Activated T-cell treated with anti-CD3 and anti-CD28 coated beads, Interleukin-2, amount 50 U/mL, for 24 hours (primary cell): Measurements from ENCODE around the gene NQO2.
"Not testable (repeated sequence)": the region's sequence is repeated elsewhere in the genome, so short reads cannot be mapped to it uniquely, and the experiment has no call there.

Source experiments
- DNase-seq: peaks from one replicate; pipeline ENCODE4 v3.0.0-alpha.2; 2020
- H3K27ac Mint-ChIP-seq: 2 replicates; pipeline ENCODE4 v1.8.0; 2020; ENCODE audit warnings: mild to moderate bottlenecking, mixed read lengths
- H3K27me3 Mint-ChIP-seq: 2 replicates; pipeline ENCODE4 v1.8.0; 2020; ENCODE audit warnings: mixed read lengths
- H3K36me3 Mint-ChIP-seq: 2 replicates; pipeline ENCODE4 v1.8.0; 2020; ENCODE audit warnings: low read depth, mixed read lengths
- H3K4me1 Mint-ChIP-seq: 2 replicates; pipeline ENCODE4 v1.8.0; 2020; ENCODE audit warnings: low read depth, mixed read lengths
- H3K4me3 Mint-ChIP-seq: 2 replicates; pipeline ENCODE4 v1.8.0; 2020; ENCODE audit warnings: mild to moderate bottlenecking, moderate library complexity, mixed read lengths
- H3K9me3 Mint-ChIP-seq: 2 replicates; pipeline ENCODE4 v1.8.0; 2020; ENCODE audit warnings: mixed read lengths

Gene NQO2

DNA sequence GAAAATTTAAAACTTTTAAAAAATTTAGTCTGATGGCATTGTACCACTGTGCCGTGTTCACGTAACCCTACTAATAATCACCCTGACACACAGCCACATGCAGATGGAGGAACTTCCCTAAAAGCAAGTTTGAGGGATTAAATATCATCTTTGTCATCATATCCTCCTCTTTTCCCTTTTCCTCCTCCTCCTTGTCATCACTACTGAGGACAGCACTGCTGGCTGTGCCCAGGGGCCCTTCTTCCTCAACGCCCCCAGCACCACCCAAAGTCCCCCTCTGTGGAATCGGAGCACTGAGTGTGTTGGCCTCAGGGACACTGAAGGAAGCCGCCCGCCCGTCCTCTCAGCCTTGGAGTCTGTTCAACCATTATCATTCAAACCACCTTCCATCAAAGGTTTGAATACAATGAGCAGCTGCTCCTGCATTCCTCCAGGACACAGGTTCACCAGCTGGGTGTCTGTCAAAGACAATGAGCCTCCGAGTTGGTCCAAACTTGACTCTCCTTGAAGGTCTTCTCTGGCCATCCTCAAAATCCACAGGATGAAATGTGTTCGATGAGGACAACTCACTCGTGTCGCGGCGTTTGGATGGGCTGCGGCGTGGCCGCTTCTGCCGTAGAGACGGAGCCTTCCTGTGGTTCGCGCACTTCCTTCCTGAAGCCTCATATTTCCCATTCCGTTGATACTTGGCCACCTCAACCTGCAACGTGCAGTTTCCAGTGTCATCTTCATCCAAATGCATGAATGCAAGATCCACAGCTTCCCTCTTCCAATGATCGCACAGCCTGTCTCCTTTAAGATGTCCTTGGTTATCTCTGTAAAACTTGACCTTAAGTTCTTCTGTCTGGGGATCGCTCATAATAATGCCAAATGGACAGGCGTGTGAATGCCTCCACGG, 23.3 kb downstream of the NQO2 start:
- no peaks in the 10 kb centered on the region for H3K9me3 Mint-ChIP-seq
- peak overlapping the region; percentile 86 for H3K4me3 Mint-ChIP-seq
- peaks cover 48% of the 10 kb centered on the region for H3K36me3 Mint-ChIP-seq
- peaks cover 74% of the 10 kb centered on the region for H3K4me1 Mint-ChIP-seq
- peak; percentile 69 for DNase-seq
- H3K27ac Mint-ChIP-seq = peak overlapping the region; percentile 97
- no peaks in the 10 kb centered on the region for H3K27me3 Mint-ChIP-seq

DNA sequence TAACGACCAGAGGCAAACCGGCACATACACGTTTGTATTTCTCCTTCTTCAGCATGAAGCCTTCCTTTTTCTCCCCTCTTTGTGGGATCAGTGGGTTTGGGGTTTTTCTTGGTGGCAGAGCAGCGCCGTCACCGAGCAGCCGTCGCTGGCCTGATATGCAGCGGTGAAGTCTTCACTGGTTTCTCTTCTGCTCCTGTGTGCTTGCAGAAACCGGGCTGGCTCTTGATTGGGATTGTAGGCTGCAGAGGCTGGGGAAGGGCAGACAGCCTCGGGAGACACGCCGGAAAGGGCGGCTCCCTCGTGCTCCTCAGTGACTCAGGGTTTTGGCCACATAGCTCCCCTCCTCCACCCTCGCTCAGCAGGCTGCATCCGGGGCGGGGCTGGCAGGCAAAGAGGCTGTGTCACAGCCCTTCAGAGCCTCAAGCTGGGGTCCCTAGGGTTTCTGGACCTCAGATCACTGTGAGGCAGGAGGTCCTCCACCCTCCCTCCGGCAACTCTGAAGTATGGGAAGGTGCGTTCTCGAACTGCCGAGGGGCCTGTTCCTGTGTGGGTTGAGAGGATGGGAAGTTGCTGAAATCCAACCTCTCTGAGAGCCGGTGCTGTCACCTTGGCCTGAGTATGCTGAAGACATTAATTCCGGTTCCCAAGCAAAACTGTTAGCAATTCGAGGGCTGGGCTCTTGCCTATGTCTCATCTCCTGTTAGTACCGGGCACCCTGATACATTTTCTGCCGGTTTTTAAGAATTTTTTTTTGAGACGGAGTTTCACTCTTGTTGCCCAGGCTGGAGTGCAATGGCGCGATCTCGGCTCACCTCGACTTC, 24.2 kb downstream of the NQO2 start:
- peak overlapping the region; percentile 97 for H3K27ac Mint-ChIP-seq
- peaks cover 78% of the 10 kb centered on the region for H3K4me1 Mint-ChIP-seq

DNA sequence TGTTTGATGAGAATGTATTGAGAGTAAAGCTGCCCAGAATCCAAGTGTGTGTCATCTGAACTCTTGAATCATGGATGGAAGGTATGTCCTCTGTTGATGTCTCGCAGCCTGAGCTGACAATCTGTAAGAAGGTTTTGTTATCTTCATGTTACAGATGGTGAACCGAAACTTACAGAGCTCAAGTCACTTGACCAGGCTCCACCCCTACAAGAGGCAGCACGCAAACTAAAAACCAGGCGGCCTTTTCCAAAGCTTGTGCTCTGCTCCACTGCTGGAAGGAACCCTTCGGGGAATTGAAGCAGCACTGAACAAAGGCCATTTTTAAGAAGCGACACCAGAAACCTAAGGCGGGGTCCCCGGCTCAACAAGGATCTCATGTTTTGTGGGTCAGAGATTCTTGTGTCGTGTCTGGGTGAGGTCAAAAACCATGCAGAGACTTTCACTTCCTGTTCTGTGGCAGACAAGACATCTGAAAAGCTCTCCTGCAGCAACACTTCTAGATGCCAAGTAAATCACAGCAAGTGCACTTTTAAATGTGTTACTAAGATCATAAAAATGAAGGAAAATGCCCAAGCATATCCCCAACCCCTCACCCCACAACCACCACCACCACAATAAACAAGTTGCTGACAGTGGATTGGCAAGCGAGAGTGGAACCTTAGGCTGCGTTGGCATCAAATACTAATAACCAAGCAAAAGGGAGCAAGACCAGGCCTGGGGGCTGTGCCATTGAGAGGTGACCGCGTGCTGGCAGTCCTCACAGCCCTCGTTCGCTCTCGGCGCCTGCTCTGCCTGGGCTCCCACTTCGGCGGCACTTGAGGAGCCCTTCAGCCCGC, 27.3 kb downstream of the NQO2 start:
- Mint-ChIP-seq H3K27me3 (no peaks in the 10 kb centered on the region), H3K4me1 (peaks cover 56% of the 10 kb centered on the region), H3K4me3 (peak overlapping the region; percentile 52), H3K36me3 (peaks cover 16% of the 10 kb centered on the region), H3K27ac (peak overlapping the region; percentile 83), H3K9me3 (no peaks in the 10 kb centered on the region)
- DNase-seq = peak; percentile 56

More for the DNA sequence above, 24.2 kb downstream of the NQO2 start:
- Mint-ChIP-seq H3K27me3 (no peaks in the 10 kb centered on the region), H3K9me3 (no peaks in the 10 kb centered on the region), H3K4me3 (peak overlapping the region; percentile 86), H3K36me3 (peaks cover 42% of the 10 kb centered on the region)
- peak; percentile 92 for DNase-seq

DNA sequence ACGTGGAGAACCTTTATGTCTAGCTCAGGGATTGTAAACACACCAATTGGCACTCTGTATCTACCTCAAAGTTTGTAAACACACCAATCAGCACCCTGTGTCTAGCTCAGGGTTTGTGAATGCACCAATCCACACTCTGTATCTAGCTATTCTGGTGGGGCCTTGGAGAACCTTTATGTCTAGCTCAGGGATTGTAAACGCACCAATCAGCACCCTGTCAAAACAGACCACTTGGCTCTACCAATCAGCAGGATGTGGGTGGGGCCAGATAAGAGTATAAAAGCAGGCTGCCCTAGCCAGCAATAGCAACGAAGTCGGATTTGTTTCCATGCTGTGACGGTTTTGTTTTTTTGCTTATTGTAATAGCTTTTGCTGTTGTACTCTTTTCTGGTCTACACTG, 28.5 kb downstream of the NQO2 start:
- H3K9me3 Mint-ChIP-seq, H3K36me3 Mint-ChIP-seq, DNase-seq, H3K27me3 Mint-ChIP-seq, H3K4me3 Mint-ChIP-seq: not testable (repeated sequence)
- Mint-ChIP-seq H3K27ac (peak overlapping the region; percentile 53), H3K4me1 (peaks cover 49% of the 10 kb centered on the region)

DNA sequence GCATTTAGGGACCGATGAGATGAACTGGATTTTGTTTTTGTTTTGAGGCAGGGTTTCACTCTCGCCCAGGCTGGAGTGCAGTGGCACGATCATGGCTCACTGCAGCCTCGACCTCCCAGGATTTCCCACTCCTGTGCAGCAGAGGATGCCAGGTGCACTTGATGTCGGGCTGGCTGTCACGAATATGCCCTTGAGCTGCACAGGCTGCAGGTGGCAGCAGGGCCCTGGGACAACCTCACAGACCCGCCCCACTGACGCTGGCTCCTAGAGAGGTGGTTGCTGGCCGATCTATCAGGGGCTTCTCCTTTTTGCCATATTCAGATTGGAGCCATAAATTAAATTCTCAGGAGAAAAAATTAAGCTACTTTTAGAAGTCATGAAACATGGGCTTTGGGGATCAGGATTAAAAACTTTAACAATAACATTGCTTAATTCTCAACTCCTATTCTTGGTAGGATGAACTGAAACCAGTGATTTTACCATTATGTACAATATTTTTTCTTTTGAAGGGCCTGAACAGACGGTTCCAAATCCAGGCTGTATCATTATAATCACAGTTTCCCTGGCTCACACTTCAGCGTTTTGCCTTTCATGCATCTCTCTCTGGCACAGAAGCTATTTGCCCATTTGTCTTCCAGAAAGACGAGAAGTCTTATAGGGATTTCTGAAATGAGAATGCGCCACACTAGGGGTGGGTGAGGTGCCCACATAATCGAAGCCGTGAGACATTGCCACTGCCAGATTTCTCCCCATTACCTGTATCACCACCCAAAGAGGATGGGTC, 32.4 kb downstream of the NQO2 start:
- DNase-seq = no peak
- peaks cover 13% of the 10 kb centered on the region for H3K4me1 Mint-ChIP-seq
- no peaks in the 10 kb centered on the region for H3K9me3 Mint-ChIP-seq
- no peaks in the 10 kb centered on the region for H3K27me3 Mint-ChIP-seq
- no peak overlapping the region for H3K4me3 Mint-ChIP-seq
- H3K27ac Mint-ChIP-seq = no peak overlapping the region
- no peaks in the 10 kb centered on the region for H3K36me3 Mint-ChIP-seq

DNA sequence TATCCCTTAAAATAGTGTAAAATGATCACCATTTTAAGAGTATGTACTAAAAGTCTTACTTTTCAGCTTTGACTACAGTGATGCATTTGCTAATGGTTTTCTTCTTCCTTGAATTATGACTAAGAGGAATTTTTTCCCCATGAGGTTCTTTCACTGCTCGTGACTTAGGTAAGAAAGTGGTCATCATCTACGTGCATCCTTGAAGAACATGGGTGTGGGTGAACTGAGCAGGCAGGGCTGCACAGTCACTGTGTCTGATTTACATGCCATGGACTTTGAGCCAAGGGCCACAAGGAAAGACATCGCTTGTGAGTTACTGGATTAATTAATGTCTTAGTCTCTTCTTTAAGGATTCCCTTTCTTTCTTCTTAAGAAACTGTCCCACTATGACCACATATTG, 33.3 kb downstream of the NQO2 start:
- Mint-ChIP-seq H3K4me1 (peaks cover 7% of the 10 kb centered on the region), H3K27ac (no peak overlapping the region), H3K4me3 (no peak overlapping the region), H3K9me3 (no peaks in the 10 kb centered on the region), H3K27me3 (no peaks in the 10 kb centered on the region), H3K36me3 (no peaks in the 10 kb centered on the region)
- no peak for DNase-seq

DNA sequence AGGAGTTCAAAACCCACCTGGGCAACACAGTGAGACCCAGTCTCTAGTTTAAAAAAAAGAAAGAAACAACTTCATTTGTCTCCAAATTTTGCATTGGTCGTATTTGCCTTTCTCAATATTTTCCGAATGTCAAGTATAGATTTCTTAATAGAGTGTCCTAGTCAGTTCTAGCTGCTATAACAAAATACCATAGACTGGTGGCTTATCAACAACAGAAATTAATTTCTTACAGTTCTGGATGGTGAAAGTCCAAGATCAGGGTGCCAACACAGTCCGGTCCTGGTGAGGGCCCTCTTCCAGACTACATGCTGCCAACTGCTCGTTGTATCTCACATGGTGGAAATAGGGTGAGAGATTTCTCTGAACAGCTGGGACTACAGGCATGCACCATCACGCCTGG, 34.0 kb downstream of the NQO2 start:
- DNase-seq = no peak
- Mint-ChIP-seq H3K9me3 (no peaks in the 10 kb centered on the region), H3K36me3 (no peaks in the 10 kb centered on the region), H3K27me3 (no peaks in the 10 kb centered on the region), H3K4me1 (peaks cover under 1% of the 10 kb centered on the region), H3K27ac (no peak overlapping the region), H3K4me3 (no peak overlapping the region)

DNA sequence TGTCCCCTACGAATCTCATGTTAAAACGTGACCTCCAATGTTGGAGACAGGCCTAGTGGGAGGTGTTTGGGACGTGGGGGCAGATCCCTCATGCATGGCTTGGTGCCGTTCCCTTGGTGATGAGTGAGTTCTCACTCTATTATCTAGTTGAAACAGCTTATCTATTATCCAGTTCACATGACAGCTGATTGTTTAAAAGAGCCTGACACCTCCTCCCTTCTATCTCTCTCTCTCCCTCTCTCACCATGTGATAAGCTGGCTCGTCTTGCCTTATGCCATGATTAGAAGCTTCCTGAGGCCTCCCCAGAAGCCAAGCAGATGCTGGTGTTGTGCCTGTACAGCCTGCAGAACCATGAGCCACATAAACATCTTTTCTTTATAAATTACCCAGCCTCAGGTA, 35.7 kb downstream of the NQO2 start:
- no peak overlapping the region for H3K4me3 Mint-ChIP-seq
- no peaks in the 10 kb centered on the region for H3K9me3 Mint-ChIP-seq
- H3K4me1 Mint-ChIP-seq = no peaks in the 10 kb centered on the region
- DNase-seq = no peak
- no peaks in the 10 kb centered on the region for H3K27me3 Mint-ChIP-seq
- H3K36me3 Mint-ChIP-seq = no peaks in the 10 kb centered on the region
- no peak overlapping the region for H3K27ac Mint-ChIP-seq

DNA sequence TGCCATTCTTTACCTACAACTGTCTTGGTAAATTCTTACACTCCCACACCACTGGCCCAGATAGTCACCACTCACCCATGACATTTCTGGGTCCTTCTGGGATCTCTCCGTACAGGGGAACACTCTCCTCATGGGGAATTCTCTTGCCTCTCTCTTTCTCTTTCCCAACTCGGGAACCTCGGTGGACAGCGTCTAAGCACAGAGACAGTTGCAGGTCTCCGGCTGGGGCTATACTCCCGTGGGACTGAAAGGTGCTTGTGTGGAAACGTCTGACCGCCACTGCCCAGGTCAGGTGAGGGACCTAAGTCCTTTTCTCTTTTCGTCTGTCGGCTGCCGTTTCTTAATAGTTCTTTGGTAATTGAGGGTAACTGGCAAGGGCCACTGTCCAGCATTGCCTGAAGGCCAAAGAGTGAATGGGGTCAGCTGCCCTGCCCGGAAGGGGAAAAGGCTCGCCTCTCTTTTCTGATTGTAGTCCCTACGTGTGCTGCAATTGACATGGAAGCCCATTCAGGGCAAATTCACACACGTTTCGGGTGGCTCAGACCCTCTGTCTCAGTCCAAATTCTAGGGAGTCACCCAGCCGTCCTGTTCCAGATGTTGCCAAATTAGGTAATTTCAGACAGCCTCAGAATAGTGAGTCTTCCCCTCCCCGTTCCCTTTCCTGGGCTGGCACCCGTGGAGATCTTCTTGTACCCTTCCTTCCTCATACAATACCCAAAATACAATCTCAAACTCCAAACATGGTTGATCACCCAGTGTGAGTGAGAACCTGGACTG, 37.4 kb downstream of the NQO2 start:
- no peaks in the 10 kb centered on the region for H3K36me3 Mint-ChIP-seq
- H3K27ac Mint-ChIP-seq = no peak overlapping the region
- DNase-seq = no peak
- H3K9me3 Mint-ChIP-seq = no peaks in the 10 kb centered on the region
- H3K27me3 Mint-ChIP-seq = no peaks in the 10 kb centered on the region
- H3K4me1 Mint-ChIP-seq = no peaks in the 10 kb centered on the region
- H3K4me3 Mint-ChIP-seq = no peak overlapping the region

DNA sequence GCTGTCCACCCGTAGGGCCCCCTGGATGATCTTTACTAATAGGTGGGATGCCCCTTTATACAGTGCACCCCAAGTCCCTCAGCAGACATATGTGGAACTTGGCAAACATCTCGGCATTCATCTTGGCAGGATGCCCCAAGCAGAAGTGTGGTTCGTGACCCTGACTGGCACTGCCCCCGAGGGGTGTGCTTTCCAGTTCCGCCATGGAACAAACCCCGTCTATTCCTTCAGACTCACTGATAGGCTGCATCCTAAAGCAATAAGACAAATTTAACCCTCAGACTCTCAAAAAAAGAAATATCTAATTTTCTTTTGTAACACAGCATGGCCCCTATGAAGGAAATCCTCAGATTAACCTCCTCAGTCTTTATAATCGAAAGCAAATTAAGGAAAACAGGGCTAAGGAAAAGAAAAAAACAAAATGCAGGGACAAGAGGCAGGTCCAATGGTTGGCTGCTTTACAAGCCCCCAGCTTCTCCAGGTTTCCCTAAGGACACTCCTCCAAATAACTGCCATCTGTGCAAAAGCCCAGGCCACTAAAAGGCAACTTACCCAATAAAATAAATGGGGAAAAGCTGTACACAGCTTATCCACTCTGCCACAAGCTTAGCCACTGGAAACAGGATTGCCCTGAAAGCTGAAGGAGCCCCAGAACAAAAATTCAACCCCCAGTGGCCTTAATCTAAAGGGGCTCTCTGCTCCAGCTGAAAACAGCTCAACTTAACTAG, 38.1 kb downstream of the NQO2 start:
- no peak for DNase-seq
- no peaks in the 10 kb centered on the region for H3K36me3 Mint-ChIP-seq
- no peaks in the 10 kb centered on the region for H3K27me3 Mint-ChIP-seq
- no peaks in the 10 kb centered on the region for H3K9me3 Mint-ChIP-seq
- no peak overlapping the region for H3K4me3 Mint-ChIP-seq
- H3K27ac Mint-ChIP-seq = no peak overlapping the region
- H3K4me1 Mint-ChIP-seq = no peaks in the 10 kb centered on the region

DNA sequence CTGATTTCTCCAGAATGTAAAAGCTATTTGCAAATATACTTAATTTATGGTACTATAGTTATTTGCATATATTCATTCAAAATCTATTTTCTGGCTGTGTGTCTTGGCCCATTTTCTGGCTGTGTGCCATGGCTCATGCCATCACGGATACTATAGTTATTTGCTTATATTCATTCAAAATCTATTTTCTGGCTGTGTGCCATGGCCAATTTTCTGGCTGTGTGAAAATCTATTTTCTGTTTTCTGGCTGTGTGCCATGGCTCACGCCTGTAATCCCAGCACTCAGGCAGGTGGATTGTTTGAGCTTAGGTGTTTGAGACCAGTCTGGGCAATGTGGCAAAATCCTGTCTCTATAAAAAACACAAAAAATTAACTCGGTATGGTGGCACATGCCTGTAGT, 39.7 kb downstream of the NQO2 start:
- H3K27me3 Mint-ChIP-seq = no peaks in the 10 kb centered on the region
- no peak for DNase-seq
- no peak overlapping the region for H3K4me3 Mint-ChIP-seq
- no peaks in the 10 kb centered on the region for H3K9me3 Mint-ChIP-seq
- no peaks in the 10 kb centered on the region for H3K4me1 Mint-ChIP-seq
- H3K27ac Mint-ChIP-seq = no peak overlapping the region
- H3K36me3 Mint-ChIP-seq = no peaks in the 10 kb centered on the region

DNA sequence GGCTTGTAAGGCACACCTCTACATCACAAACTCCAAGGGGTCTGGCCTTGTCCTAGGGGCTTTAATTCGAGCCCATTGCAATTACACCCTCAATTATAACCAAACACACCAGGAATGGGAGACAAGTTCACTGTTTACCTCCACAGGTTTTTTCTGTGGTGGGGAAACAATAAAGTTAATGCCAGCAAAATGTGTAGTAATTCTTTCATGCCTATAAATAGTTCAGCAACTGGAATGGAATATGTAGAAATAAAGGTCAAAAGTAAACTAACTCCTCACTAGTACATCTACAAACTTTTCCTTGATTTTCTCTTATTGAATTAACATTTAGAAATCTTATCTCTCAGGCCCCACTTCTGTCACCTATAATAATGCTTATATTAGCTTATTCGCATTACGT, 41.5 kb downstream of the NQO2 start:
- no peak overlapping the region for H3K27ac Mint-ChIP-seq

DNA sequence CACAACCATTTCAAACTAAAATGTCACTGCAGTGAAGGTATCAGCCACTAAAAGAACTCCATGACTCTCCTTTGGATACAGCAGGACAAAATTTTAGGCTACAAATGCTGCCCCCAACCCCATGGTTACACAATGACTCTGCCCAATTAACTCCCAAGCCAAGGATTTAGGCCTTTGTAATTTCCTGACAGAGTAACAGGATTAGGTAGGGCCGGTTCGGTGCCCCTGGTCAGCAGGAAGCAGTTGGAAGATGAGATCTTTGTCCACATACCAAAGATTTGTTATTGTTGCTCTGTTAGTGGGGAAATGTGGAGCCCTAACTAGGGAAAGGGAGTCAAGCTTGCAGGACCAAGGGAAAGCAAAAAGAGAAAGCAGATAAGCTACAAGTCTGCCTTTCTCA, 41.9 kb downstream of the NQO2 start:
- Mint-ChIP-seq H3K4me1 (no peaks in the 10 kb centered on the region), H3K4me3 (no peak overlapping the region), H3K27ac (no peak overlapping the region), H3K27me3 (no peaks in the 10 kb centered on the region), H3K9me3 (no peaks in the 10 kb centered on the region), H3K36me3 (no peaks in the 10 kb centered on the region)
- no peak for DNase-seq

More for the DNA sequence above, 41.5 kb downstream of the NQO2 start:
- Mint-ChIP-seq H3K36me3 (no peaks in the 10 kb centered on the region), H3K4me1 (no peaks in the 10 kb centered on the region), H3K9me3 (no peaks in the 10 kb centered on the region), H3K27me3 (no peaks in the 10 kb centered on the region), H3K4me3 (no peak overlapping the region)
- DNase-seq = no peak
